Adrenal gland (tissue), 12 donors: ENCODE measurements around the gene TCERG1L. TPM values are rescaled to one million over a fixed set of nuclear protein-coding genes. Genes with fewer than 3 reads are reported as not detected.

Source experiments
- DNase-seq, 7 donors: peaks; one replicate each; pipeline ENCODE4 v3.0.0-alpha.2; 2019 to 2020
- H3K27ac ChIP-seq, 5 donors: fragments of 200-600 bp; sonication (generic) in 4 of 5; 1 replicate in 3 of 5; 2 replicates in 2 of 5; pipeline versions ENCODE4 v1.5.1 to v1.8.0; 2016 to 2020; ENCODE audit warnings: mild to moderate bottlenecking in 1 of 5
- H3K27me3 ChIP-seq: fragments of 200-600 bp; 2 replicates; pipeline ENCODE4 v1.8.0; 2021
- H3K36me3 ChIP-seq, 2 donors: fragments of 200-600 bp; replicated peaks in 1 of 2; 1 replicate in 1 of 2; 2 replicates in 1 of 2; pipeline versions ENCODE4 v1.5.1 to v1.8.0; 2018 to 2022
- H3K4me1 ChIP-seq, 2 donors: fragments of 200-600 bp; replicated peaks in 1 of 2; 1 replicate in 1 of 2; 2 replicates in 1 of 2; pipeline versions ENCODE4 v1.5.1 to v1.8.0; 2018 to 2021
- H3K4me3 ChIP-seq, 4 donors: fragments of 200-600 bp; sonication (generic) in 3 of 4; one replicate each; pipeline ENCODE4 v1.5.1; 2016 to 2018
- H3K9me3 ChIP-seq, 3 donors: fragments of 200-600 bp; sonication (generic) in 1 of 3; replicated peaks in 1 of 3; 1 replicate in 2 of 3; 2 replicates in 1 of 3; pipeline versions ENCODE4 v1.5.1 to v1.8.0; 2016 to 2021
- POLR2A ChIP-seq, 2 donors: fragments of 450-650 bp; IDR thresholded peaks; one replicate each; pipeline ENCODE4 v1.6.1; 2017; ENCODE audit warnings: antibody characterized with exemption in 2 of 2, mild to moderate bottlenecking in 2 of 2, moderate library complexity in 1 of 2
- WGBS, 4 donors: extraction: QIAGEN DNeasy Blood & Tissue Kit in 2 of 4; methylation state at CpG; one replicate each; pipeline versions ENCODE4 v1.1.5 to v1.1.7; 2013 to 2017; 5-methylcytosine and 5-hydroxymethylcytosine counted together
- intact Hi-C, 2 donors: fragments of 100-400 bp; cut with DNase I; formaldehyde crosslinking; loops; one replicate each; pipeline versions ENCODE4 v1.14.1 to v1.15.0; 2022 to 2023
- polyA plus RNA-seq, 3 donors: library from polyadenylated mRNA; stranded (reverse); fragments of 200-250 nt in 2 of 3; fragments of 350-450 nt in 1 of 3; fragmentation: Illumina TruSeq in 1 of 3; extraction: RNeasy Lipid Tissue Mini Kit (QIAGEN cat#74804) in 1 of 3; gene quantifications; one replicate each; pipeline ENCODE4 v1.2.3, GENCODE V29; 2013 to 2014
- total RNA-seq, 9 donors: library from RNA; depleted of rRNA in 4 of 9; stranded (reverse); fragments of >200 nt in 4 of 9; fragments of 120-200 nt in 1 of 9; fragmentation: NEBNext Ultra II Directional in 1 of 9; extraction: Animal tissue kit (Norgen Biotek cat#: 25700) in 1 of 9; gene quantifications; one replicate each; pipeline versions ENCODE4 v1.1.0 to v1.2.4, GENCODE V29; 2013 to 2023
- TF ChIP-seq, protein P1 (sequence below), 6 experiments: fragments of 450-650 bp in 4 of 6; fragments of 200-600 bp in 2 of 6; sonication (generic) in 1 of 6; IDR thresholded peaks; 1 replicate in 5 of 6; 2 replicates in 1 of 6; pipeline versions ENCODE4 v1.5.1 to v1.8.0; 2016 to 2021; ENCODE audit warnings: antibody characterized with exemption in 6 of 6, mild to moderate bottlenecking in 2 of 6, moderate library complexity in 1 of 6
- donor health status: healthy with polysubstance abuse.
- donor health status: Bipolar disorder and iron deficiency.
- donor health status: DM: yes; HTN: yes; CAD: no.
- donor health status: DM: no; HTN: no; CAD: no.
- donor health status: DM: no; HTN: no; CAD: no.
- donor health status: DM: yes; HTN: yes; CAD: no.

The TCERG1L gene
- total and polyA plus RNA-seq, 12 donors = 0.17 to 3.4 (median 0.97) TPM

DNA sequence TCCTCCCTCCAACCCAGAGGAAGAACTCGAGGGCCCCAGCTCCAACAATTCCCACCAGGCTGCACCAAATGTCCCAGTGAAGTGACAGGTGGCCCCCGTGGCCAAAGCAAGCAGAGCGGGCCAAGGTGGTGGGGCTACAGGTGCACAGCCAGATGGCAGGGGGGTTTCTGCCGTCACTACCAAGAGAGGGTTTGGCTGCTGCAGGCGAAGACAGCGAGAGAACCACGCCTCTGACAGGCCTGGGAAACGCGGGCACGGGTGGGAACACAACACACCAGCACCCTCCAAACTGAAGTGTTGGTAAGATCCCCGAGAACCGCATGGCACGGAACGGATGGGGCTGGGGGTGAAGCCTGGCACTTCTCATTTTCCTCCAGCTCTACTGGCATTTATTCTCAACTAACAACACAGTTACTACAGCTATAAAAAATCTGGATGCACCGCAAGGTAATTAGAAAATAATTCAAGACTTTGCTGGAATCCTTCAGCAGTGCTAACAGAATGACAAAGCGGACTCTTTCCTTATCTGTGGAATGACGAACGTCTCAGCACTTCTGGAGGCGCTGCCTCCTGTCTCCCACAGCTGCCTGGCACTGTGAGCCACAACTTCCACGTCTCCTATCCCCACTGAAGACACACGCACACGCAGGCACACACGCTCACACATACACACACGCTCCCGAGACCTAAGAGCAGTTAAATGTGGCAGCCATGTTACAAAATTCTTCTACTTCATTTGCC, 167.9 kb downstream of the TCERG1L start:
- no peak for DNase-seq
- Histone ChIP-seq H3K27me3 (no peaks in the 10 kb centered on the region), H3K36me3 (no peaks in the 10 kb centered on the region), H3K9me3 (no peaks in the 10 kb centered on the region), H3K4me3 (no peak overlapping the region), H3K27ac (no peak overlapping the region), H3K4me1 (no peaks in the 10 kb centered on the region)
- intact Hi-C loops = no loop called here
- TF ChIP-seq, protein P1, sequence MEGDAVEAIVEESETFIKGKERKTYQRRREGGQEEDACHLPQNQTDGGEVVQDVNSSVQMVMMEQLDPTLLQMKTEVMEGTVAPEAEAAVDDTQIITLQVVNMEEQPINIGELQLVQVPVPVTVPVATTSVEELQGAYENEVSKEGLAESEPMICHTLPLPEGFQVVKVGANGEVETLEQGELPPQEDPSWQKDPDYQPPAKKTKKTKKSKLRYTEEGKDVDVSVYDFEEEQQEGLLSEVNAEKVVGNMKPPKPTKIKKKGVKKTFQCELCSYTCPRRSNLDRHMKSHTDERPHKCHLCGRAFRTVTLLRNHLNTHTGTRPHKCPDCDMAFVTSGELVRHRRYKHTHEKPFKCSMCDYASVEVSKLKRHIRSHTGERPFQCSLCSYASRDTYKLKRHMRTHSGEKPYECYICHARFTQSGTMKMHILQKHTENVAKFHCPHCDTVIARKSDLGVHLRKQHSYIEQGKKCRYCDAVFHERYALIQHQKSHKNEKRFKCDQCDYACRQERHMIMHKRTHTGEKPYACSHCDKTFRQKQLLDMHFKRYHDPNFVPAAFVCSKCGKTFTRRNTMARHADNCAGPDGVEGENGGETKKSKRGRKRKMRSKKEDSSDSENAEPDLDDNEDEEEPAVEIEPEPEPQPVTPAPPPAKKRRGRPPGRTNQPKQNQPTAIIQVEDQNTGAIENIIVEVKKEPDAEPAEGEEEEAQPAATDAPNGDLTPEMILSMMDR (IDR thresholded peaks at IDR 0.05) = no peak
- TF ChIP-seq POLR2A (IDR thresholded peaks at IDR 0.05) = no peak
- 85 to 90% (median 87%) methylated on average over 16 to 25 of the region's 25 CpGs for WGBS, 4 donors

GRCh38 chr10:131142517-131143380, 168.8 kb downstream of the TCERG1L start:
- DNase-seq = no peak
- Histone ChIP-seq H3K27me3 (no peaks in the 10 kb centered on the region), H3K4me1 (no peaks in the 10 kb centered on the region), H3K27ac (no peak overlapping the region), H3K4me3 (no peak overlapping the region), H3K36me3 (no peaks in the 10 kb centered on the region), H3K9me3 (no peaks in the 10 kb centered on the region)
- TF ChIP-seq POLR2A (IDR thresholded peaks at IDR 0.05) = no peak
- intact Hi-C loops = no loop called here
- WGBS, 4 donors = 81 to 84% (median 84%) methylated on average over 17 to 18 of the region's 18 CpGs

- TF ChIP-seq POLR2A (IDR thresholded peaks at IDR 0.05) = no peak
- TF ChIP-seq, protein P1 (IDR thresholded peaks at IDR 0.05) = no peak
- intact Hi-C loops = no loop called here
- Histone ChIP-seq H3K4me3 (no peak overlapping the region), H3K9me3 (no peaks in the 10 kb centered on the region), H3K36me3 (no peaks in the 10 kb centered on the region), H3K27ac (no peak overlapping the region), H3K27me3 (no peaks in the 10 kb centered on the region), H3K4me1 (no peaks in the 10 kb centered on the region)
- no peak for DNase-seq
- 82 to 89% (median 85%) methylated on average over 13 to 15 of the region's 15 CpGs for WGBS, 4 donors
Observed at GRCh38 chr10:131141645-131142516, 169.6 kb downstream of the TCERG1L start.

- no peak overlapping the region for H3K27ac ChIP-seq
- 90 to 96% (median 92%) methylated on average over 7 of the region's 7 CpGs for WGBS, 4 donors
- TF ChIP-seq, protein P1 (IDR thresholded peaks at IDR 0.05) = no peak
- TF ChIP-seq POLR2A (IDR thresholded peaks at IDR 0.05) = no peak
- no peaks in the 10 kb centered on the region for H3K27me3 ChIP-seq
- no peaks in the 10 kb centered on the region for H3K4me1 ChIP-seq
- no peaks in the 10 kb centered on the region for H3K9me3 ChIP-seq
- no peak overlapping the region for H3K4me3 ChIP-seq
- no peak for DNase-seq
- no peaks in the 10 kb centered on the region for H3K36me3 ChIP-seq
- intact Hi-C loops = no loop called here
Observed at GRCh38 chr10:131141207-131141606, 170.3 kb downstream of the TCERG1L start.
